ENCODE data around the gene RUFY2.

Gene RUFY2

GRCh38 chr10:68365611-68366010 lies 41.5 kb downstream of the RUFY2 start:
- in situ Hi-C loops (cut with MboI; ENCODE audit: low sequenced_read_pairs), result no loop called here

GRCh38 chr10:68364101-68364886 lies 42.8 kb downstream of the RUFY2 start:
- in situ Hi-C loops (cut with MboI; ENCODE audit: low sequenced_read_pairs), result no loop called here

- in situ Hi-C loops (cut with MboI; ENCODE audit: low sequenced_read_pairs), result no loop called here
Measured at GRCh38 chr10:68362590-68362989, 44.5 kb downstream of the RUFY2 start.

GRCh38 chr10:68359189-68359588 lies 47.9 kb downstream of the RUFY2 start:
- in situ Hi-C loops (cut with MboI; ENCODE audit: low sequenced_read_pairs), result no loop called here

GRCh38 chr10:68353537-68353936 lies 53.5 kb downstream of the RUFY2 start:
- in situ Hi-C loops (cut with MboI; ENCODE audit: low sequenced_read_pairs), result no loop called here

- in situ Hi-C loops (cut with MboI; ENCODE audit: low sequenced_read_pairs), result no loop called here
Measured at GRCh38 chr10:68348265-68348741, 58.8 kb downstream of the RUFY2 start.

GRCh38 chr10:68346774-68347173 lies 60.3 kb downstream of the RUFY2 start:
- in situ Hi-C loops (cut with MboI; ENCODE audit: low sequenced_read_pairs), result no loop called here

GRCh38 chr10:68345621-68346020 lies 61.5 kb downstream of the RUFY2 start:
- in situ Hi-C loops (cut with MboI; ENCODE audit: low sequenced_read_pairs), result no loop called here

GRCh38 chr10:68342909-68343516 lies 64.1 kb downstream of the RUFY2 start:
- in situ Hi-C loops (cut with MboI; ENCODE audit: low sequenced_read_pairs), result no loop called here

GRCh38 chr10:68340358-68341080 lies 66.6 kb downstream of the RUFY2 start:
- in situ Hi-C loops (cut with MboI; ENCODE audit: low sequenced_read_pairs), result no loop called here

- in situ Hi-C loops (cut with MboI; ENCODE audit: low sequenced_read_pairs), result no loop called here
Measured at GRCh38 chr10:68336754-68337351, 70.2 kb downstream of the RUFY2 start.

GRCh38 chr10:68334672-68335467 lies 72.2 kb downstream of the RUFY2 start:
- in situ Hi-C loops (cut with MboI; ENCODE audit: low sequenced_read_pairs), result no loop called here

GRCh38 chr10:68333440-68334431 lies 73.3 kb downstream of the RUFY2 start:
- in situ Hi-C loops (cut with MboI; ENCODE audit: low sequenced_read_pairs), result no loop called here

- in situ Hi-C loops (cut with MboI; ENCODE audit: low sequenced_read_pairs), result no loop called here
Measured at GRCh38 chr10:68333058-68333395, 74.0 kb downstream of the RUFY2 start.

GRCh38 chr10:68332259-68333057 lies 74.6 kb downstream of the RUFY2 start, which contains the start of gene PBLD:
Gene PBLD (minus strand): TSS chr10:68332928. CDS start chr10:68306844, 26,084 bp downstream.
- in situ Hi-C loops (cut with MboI; ENCODE audit: low sequenced_read_pairs), result no loop called here

GRCh38 chr10:68331455-68332258 lies 75.4 kb downstream of the RUFY2 start, which contains the start of gene HNRNPH3:
Gene HNRNPH3 (plus strand): TSS chr10:68332064. CDS start chr10:68337222, 5,158 bp downstream.
- in situ Hi-C loops (cut with MboI; ENCODE audit: low sequenced_read_pairs), result no loop called here

- in situ Hi-C loops (cut with MboI; ENCODE audit: low sequenced_read_pairs), result no loop called here
Measured at GRCh38 chr10:68330852-68331454, 76.1 kb downstream of the RUFY2 start.

All from hTERT RPE-1 (cell line).